Neural cell (in vitro differentiated cells): ENCODE results near the gene CCNA2. TPM values are rescaled to one million over a fixed set of nuclear protein-coding genes. Genes with fewer than 3 reads are reported as not detected.

ENCODE experiments used
- H2AFZ ChIP-seq: fragments of 200-600, 300-800 bp; sonication (generic), shearing (Covaris generic); 2 replicates; pipeline ENCODE4 v1.6.0; 2014; ENCODE audit warnings: low read depth, mild to moderate bottlenecking, antibody characterized with exemption, low read length, moderate library complexity
- H3F3A ChIP-seq: fragments of 200-600 bp; shearing (Covaris generic); 2 replicates; pipeline ENCODE4 v1.6.1; 2016; ENCODE audit warnings: mild to moderate bottlenecking, moderate library complexity, mixed read lengths, antibody characterized with exemption, low read length; ENCODE audit not compliant: insufficient read depth, poor library complexity, severe bottlenecking
- H3K27ac ChIP-seq: fragments of 200-600, 300-800 bp; sonication (generic), shearing (Covaris generic); 2 replicates; pipeline ENCODE4 v1.5.1; 2014; ENCODE audit warnings: mild to moderate bottlenecking, low read length, moderate library complexity
- H3K27me3 ChIP-seq: fragments of 300-800, 200-600 bp; sonication (generic), shearing (Covaris generic); 2 replicates; pipeline ENCODE4 v1.6.0; 2014; ENCODE audit warnings: mild to moderate bottlenecking, low read depth, low read length, moderate library complexity; ENCODE audit not compliant: insufficient read depth
- H3K36me3 ChIP-seq: fragments of 300-800, 200-600 bp; sonication (generic), shearing (Covaris generic); 2 replicates; pipeline ENCODE4 v1.5.1; 2014; ENCODE audit warnings: mild to moderate bottlenecking, antibody characterized with exemption, low read length, moderate library complexity; ENCODE audit not compliant: insufficient read depth
- H3K4me2 ChIP-seq: fragments of 300-800, 200-600 bp; sonication (generic), shearing (Covaris generic); 2 replicates; pipeline ENCODE4 v1.6.0; 2014; ENCODE audit warnings: mild to moderate bottlenecking, low read length
- H3K4me3 ChIP-seq: fragments of 300-800, 200-600 bp; sonication (generic), shearing (Covaris generic); 2 replicates; pipeline ENCODE4 v1.5.1; 2014; ENCODE audit warnings: mild to moderate bottlenecking, low read length, moderate library complexity
- H3K79me2 ChIP-seq: fragments of 200-600 bp; shearing (Covaris generic); replicated peaks from 2 replicates; pipeline ENCODE4 v1.6.0; 2014; ENCODE audit warnings: mild to moderate bottlenecking, low read length, moderate library complexity; ENCODE audit not compliant: insufficient read depth
- H3K9ac ChIP-seq: fragments of 300-800, 200-600 bp; sonication (generic), shearing (Covaris generic); 2 replicates; pipeline ENCODE4 v1.6.1; 2016; ENCODE audit warnings: mild to moderate bottlenecking, low read length, mixed read lengths
- H3K9me2 ChIP-seq: fragments of 200-600 bp; shearing (Covaris generic); 2 replicates; pipeline ENCODE4 v1.6.1; 2016; ENCODE audit warnings: mild to moderate bottlenecking, low read length, mixed read lengths; ENCODE audit not compliant: insufficient read depth
- H3K9me3 ChIP-seq: fragments of 200-600, 300-800 bp; sonication (generic), shearing (Covaris generic); 2 replicates; pipeline ENCODE4 v1.6.1; 2016; ENCODE audit warnings: mild to moderate bottlenecking, mixed run types, low read length, moderate library complexity, mixed read lengths
- H4K20me1 ChIP-seq: fragments of 200-600 bp; shearing (Covaris generic); 2 replicates; pipeline ENCODE4 v1.6.1; 2016; ENCODE audit warnings: mild to moderate bottlenecking, mixed run types; ENCODE audit not compliant: insufficient read depth
- EP300 ChIP-seq: fragments of 450-650 bp; conservative IDR thresholded peaks from 2 replicates; pipeline ENCODE4 v1.6.1; 2014; ENCODE audit warnings: antibody characterized with exemption, mild to moderate bottlenecking, moderate library complexity; ENCODE audit not compliant: poor library complexity, severe bottlenecking
- EZH2 ChIP-seq: fragments of 200-600, 300-800 bp; shearing (Covaris generic), sonication (generic); IDR thresholded peaks from 2 replicates; pipeline ENCODE4 v1.6.1; 2014; ENCODE audit warnings: antibody characterized with exemption, low read length, borderline replicate concordance, mild to moderate bottlenecking; ENCODE audit not compliant: insufficient read depth, poor library complexity, severe bottlenecking
- MXI1 ChIP-seq: fragments of 450-650 bp; conservative IDR thresholded peaks from 2 replicates; pipeline ENCODE4 v1.6.1; 2014; ENCODE audit warnings: antibody characterized with exemption, mild to moderate bottlenecking; ENCODE audit not compliant: poor library complexity, severe bottlenecking
- POLR2AphosphoS5 ChIP-seq: IDR thresholded peaks from 2 replicates; pipeline ENCODE4 v1.6.1; 2012
- RAD21 ChIP-seq: fragments of 450-650 bp; conservative IDR thresholded peaks from 2 replicates; pipeline ENCODE4 v1.6.1; 2014; ENCODE audit warnings: antibody characterized with exemption, mild to moderate bottlenecking, moderate library complexity
- SMC3 ChIP-seq: fragments of 450-650 bp; conservative IDR thresholded peaks from 2 replicates; pipeline ENCODE4 v1.6.1; 2014; ENCODE audit warnings: antibody characterized with exemption, mild to moderate bottlenecking, moderate library complexity; ENCODE audit not compliant: poor library complexity
- TAF1 ChIP-seq: IDR thresholded peaks from 2 replicates; pipeline ENCODE4 v1.6.1; 2012; ENCODE audit warnings: low read depth
- polyA plus RNA-seq: library from polyadenylated mRNA; depleted of rRNA; stranded (reverse); fragments of >200 nt; gene quantifications from 2 replicates; pipeline ENCODE4 v1.2.3, GENCODE V29; 2014
- TF ChIP-seq, protein P1 (sequence below): IDR thresholded peaks from 2 replicates; pipeline ENCODE4 v1.6.1; 2012; ENCODE audit warnings: borderline replicate concordance
- TF ChIP-seq, protein P2 (sequence below): fragments of 450-650 bp; IDR thresholded peaks from 2 replicates; pipeline ENCODE4 v1.5.1; 2014; ENCODE audit warnings: antibody characterized with exemption, mild to moderate bottlenecking, moderate library complexity; ENCODE audit not compliant: poor library complexity, severe bottlenecking

CCNA2 gene
- polyA plus RNA-seq, 1 donor from 2014 or later: 7.5 TPM

DNA sequence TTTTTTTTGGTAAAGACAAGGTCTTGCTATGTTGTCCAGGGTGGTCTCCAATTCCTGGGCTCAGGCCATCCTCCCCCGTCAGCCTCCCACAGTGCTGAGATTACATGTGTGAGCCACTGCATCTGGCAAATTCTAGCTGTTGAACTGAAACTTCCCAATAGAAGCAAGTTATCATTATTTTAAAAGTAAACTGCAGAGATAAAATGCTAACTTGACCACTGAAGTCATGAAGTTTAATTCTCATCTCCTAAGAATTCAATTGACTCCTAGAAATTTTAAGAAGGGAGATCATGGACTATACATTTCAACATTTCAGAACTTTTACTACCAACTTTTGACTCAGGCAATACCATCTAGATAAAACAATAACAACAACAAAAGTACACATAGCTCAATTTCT lies 34.2 kb downstream of the CCNA2 start:
- H3K9ac ChIP-seq: no peak overlapping the region
- H3K79me2 ChIP-seq: no peaks in the 10 kb centered on the region
- H3K9me3 ChIP-seq: no peaks in the 10 kb centered on the region
- no peak overlapping the region for H3K4me3 ChIP-seq
- no peak overlapping the region for H2AFZ ChIP-seq
- H3K27ac ChIP-seq: no peak overlapping the region
- no peaks in the 10 kb centered on the region for H3K9me2 ChIP-seq
- H3K27me3 ChIP-seq: no peaks in the 10 kb centered on the region
- TF ChIP-seq, protein P1, sequence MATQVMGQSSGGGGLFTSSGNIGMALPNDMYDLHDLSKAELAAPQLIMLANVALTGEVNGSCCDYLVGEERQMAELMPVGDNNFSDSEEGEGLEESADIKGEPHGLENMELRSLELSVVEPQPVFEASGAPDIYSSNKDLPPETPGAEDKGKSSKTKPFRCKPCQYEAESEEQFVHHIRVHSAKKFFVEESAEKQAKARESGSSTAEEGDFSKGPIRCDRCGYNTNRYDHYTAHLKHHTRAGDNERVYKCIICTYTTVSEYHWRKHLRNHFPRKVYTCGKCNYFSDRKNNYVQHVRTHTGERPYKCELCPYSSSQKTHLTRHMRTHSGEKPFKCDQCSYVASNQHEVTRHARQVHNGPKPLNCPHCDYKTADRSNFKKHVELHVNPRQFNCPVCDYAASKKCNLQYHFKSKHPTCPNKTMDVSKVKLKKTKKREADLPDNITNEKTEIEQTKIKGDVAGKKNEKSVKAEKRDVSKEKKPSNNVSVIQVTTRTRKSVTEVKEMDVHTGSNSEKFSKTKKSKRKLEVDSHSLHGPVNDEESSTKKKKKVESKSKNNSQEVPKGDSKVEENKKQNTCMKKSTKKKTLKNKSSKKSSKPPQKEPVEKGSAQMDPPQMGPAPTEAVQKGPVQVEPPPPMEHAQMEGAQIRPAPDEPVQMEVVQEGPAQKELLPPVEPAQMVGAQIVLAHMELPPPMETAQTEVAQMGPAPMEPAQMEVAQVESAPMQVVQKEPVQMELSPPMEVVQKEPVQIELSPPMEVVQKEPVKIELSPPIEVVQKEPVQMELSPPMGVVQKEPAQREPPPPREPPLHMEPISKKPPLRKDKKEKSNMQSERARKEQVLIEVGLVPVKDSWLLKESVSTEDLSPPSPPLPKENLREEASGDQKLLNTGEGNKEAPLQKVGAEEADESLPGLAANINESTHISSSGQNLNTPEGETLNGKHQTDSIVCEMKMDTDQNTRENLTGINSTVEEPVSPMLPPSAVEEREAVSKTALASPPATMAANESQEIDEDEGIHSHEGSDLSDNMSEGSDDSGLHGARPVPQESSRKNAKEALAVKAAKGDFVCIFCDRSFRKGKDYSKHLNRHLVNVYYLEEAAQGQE: no peak
- TF ChIP-seq, protein P2, sequence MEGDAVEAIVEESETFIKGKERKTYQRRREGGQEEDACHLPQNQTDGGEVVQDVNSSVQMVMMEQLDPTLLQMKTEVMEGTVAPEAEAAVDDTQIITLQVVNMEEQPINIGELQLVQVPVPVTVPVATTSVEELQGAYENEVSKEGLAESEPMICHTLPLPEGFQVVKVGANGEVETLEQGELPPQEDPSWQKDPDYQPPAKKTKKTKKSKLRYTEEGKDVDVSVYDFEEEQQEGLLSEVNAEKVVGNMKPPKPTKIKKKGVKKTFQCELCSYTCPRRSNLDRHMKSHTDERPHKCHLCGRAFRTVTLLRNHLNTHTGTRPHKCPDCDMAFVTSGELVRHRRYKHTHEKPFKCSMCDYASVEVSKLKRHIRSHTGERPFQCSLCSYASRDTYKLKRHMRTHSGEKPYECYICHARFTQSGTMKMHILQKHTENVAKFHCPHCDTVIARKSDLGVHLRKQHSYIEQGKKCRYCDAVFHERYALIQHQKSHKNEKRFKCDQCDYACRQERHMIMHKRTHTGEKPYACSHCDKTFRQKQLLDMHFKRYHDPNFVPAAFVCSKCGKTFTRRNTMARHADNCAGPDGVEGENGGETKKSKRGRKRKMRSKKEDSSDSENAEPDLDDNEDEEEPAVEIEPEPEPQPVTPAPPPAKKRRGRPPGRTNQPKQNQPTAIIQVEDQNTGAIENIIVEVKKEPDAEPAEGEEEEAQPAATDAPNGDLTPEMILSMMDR: no peak
- TF ChIP-seq TAF1 (no peak), EZH2 (no peak), POLR2AphosphoS5 (no peak), SMC3 (no peak), RAD21 (no peak), MXI1 (no peak), EP300 (no peak)
- no peaks in the 10 kb centered on the region for H3K36me3 ChIP-seq
- H4K20me1 ChIP-seq: no peaks in the 10 kb centered on the region
- H3F3A ChIP-seq: no peaks in the 10 kb centered on the region
- H3K4me2 ChIP-seq: no peak overlapping the region

DNA sequence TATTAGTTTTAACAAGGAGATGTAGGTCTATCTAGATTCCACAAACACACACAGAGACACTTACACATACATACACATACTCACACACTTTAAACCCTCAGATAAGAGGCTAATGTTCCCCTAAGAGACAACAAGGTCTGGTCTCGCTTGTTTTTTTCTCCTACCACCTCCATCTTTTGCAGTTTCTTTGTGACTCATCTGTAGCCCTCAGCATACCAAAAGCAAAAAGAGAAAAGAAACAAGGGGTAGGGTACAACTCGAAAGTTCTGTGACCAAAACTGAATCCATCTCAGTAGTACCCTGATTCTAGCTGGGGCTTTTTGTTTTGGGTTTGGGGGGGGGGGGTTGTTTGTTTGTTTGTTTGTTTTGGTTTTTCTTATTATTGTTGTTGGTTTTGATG lies 34.8 kb downstream of the CCNA2 start:
- Histone ChIP-seq H3K27ac (no peak overlapping the region), H3K9me2 (no peaks in the 10 kb centered on the region), H4K20me1 (no peaks in the 10 kb centered on the region), H3K9ac (no peak overlapping the region), H3K36me3 (no peaks in the 10 kb centered on the region), H2AFZ (no peak overlapping the region), H3F3A (no peaks in the 10 kb centered on the region), H3K27me3 (no peaks in the 10 kb centered on the region), H3K79me2 (no peaks in the 10 kb centered on the region), H3K4me2 (no peak overlapping the region), H3K9me3 (no peaks in the 10 kb centered on the region), H3K4me3 (no peak overlapping the region)
- TF ChIP-seq SMC3 (no peak), POLR2AphosphoS5 (no peak), MXI1 (no peak), RAD21 (no peak), EP300 (no peak)
- TF ChIP-seq, protein P2: no peak
- TF ChIP-seq, protein P1: no peak
